NCI-H1930 (cell line): ENCODE results near the gene IKZF1.

ENCODE experiments used
- DNase-seq, 2 experiments: peaks; one replicate each; lab custom pipeline; 2025; lab: John Stamatoyannopoulos, UW

The IKZF1 gene

DNA sequence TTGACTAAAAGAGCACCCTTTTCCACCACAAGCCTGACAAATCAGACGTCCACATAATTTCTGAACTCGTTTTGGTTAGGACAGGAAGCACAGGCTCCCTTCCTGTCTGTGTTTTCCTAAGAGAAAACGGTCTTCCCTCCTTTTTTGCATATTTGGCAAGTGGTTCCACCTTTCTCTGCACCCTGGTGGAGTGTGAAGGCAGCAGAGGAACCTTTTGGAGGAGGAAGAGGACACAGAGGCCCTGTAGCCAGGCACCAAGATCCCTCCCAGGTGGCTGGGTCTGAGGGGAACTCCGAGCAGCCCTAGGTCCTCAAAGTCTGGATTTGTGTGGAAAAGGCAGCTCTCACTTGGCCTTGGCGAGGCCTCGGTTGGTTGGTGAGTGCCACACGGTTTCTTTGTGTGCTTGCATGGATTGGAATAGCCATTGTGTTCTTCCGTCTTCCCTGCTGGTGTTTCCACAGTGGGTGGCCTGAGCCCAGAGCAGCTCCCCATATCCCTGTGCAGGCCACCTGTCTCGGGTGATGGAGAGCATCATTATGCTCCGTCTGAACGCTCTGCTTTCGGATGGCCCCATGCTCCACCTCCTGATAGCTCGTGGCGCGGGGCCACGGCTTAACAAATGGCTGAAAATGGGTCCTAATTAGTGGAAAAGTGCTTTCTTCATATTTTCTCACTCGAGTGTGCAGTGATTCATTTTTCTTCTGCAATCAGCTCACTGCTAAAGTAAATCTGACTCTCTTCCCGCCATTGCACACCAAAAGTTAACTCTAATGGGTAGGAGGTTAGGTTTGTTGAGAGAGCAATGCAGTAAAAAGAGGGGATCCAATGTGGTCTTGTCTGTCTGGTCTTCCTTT lies 4.2 kb downstream of the IKZF1 start:
- DNase-seq = no peak

DNA sequence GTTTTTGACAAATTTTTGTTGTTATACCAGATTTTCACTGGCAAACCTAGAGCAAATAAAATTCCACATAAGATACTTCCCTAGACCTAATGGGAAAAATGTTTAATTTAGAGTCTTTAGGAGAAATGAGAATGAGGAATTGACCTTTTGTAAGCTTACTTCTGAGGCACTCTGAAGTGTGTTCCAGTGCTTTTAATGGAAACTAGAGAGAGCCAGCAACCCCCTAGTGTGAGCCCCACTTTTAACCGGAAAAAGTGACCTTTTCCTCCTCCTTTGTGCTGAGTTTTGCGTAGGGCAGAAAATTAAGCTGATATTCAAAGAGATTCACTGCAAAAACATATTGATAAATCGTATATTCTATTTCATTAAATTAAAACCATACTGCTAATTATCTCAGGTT lies 5.2 kb downstream of the IKZF1 start:
- no peak for DNase-seq

DNA sequence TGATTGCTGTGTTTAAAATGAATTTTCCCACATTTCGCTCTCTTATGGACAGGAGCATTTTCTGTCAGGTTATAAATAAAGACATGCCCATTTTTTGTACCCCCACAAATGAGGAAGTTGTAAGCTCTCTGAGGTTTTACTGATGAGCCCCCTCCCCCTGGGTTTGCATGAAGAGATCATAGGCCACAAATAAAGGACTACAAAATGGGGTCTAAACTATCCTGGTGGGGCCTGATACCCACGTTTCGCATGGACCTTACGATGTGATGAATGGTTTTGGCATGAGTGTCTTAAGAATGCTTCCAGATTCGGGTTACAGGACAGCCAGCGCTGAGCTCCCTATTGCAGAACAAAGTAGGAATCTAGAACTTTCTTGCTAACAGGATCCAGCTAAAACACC lies 5.8 kb downstream of the IKZF1 start:
- DNase-seq = no peak

- DNase-seq = no peak
Measured at GRCh38 chr7:50310956-50311355, 6.4 kb downstream of the IKZF1 start.

- DNase-seq = no peak
Measured at GRCh38 chr7:50312250-50313162, 8.0 kb downstream of the IKZF1 start.

DNA sequence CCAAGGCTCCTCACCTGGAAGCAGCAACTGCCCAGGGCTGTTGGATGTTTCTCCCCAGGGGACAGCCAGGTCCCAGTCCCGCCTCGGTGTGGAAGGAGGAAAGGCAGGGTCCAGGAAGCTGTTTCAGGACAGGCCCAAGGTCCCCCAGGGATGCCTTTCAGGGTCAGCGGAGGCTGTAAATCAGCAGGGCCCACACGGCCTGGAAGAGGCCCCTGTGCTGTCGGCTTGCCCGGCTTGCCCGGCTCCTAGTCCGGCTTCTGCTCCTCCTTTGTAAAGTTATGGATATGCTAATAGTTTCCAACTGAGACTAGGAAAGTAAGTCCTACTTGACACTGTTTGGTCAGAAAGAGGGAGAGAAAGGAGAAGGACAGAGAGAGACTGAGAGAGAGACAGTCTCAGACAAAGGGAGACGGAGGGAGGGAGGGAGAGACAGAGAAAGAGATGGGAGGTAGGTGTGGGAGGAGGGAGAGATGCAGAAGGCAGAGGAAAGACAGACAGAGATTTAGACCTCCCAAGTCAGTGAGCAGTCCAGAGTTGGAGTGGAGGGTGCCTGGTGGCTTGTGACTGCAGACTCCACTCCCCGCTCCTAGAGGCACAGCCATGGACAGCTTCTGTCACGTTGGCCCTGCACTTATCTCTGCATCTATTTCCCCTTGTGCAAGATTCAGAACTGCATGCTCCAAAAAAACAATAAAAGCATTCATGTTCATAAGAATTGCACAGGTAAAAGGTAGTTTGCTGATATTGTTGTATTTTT lies 10.5 kb downstream of the IKZF1 start:
- DNase-seq = no peak

DNA sequence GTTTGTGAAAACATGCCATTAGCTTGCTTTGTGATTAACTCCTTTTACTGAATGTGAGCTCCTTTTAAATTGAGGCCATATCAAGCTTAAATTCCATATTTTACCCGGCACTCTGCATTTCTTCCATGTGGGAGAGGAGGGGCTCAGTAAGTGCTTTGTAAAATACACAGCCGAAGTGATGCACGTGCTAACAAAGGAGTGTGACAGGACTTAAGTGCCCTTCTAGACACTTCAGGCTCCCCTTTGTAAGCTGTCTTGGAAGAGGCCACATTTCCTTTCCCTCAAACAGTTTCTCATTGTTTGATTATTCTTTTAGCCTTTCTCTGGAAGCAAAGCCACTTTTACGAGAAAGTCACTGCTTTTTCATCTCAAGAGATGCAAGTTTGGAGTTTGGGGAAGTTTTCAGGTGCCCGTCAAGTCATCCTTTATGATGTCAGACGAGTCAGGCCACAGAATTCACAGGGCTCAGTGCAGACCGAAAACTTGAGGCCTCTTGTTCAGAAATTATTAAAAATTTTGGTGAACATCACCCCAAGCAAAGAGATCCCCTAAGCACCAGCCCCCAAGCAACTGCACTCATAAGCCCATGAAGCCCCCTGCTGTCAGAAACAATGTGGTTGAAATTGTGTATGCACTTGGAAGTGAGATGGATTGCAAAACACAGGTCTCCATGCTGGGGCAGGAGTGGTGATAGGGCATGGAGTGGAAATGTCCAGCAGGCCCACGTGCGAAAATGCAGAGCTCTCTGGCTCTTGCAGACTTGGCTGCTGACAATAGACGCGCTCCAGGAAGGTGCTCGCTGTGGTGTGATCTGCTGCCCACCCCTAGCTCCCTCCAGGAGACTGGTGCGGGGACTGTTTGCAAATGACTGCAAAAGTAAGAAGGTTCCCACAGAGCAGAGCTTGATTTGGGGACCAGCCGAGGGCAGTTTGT lies 11.5 kb downstream of the IKZF1 start:
- no peak for DNase-seq

DNA sequence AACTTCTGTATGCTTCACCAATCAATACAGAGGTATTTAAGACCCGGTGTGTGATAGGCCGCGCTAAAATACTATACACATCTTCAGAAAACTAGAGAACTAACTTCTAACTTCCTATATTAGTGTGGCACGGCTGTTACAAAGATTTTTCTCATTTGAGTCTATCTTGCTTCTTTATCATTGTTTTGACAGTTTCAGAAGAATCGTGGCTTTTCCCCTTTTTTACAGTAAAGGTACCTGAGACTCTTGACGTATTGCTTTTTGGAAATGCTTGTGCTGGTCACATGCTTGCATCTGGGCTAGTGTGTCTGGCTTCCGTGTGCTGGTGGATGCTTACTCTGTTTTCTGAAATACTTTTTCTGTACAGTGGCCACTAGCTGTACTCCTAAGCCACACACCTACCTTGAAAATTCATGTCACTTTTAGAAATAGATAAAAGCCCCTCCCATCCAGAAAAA lies 12.7 kb downstream of the IKZF1 start:
- DNase-seq = no peak

GRCh38 chr7:50317697-50318669 lies 13.5 kb downstream of the IKZF1 start:
- no peak for DNase-seq

DNA sequence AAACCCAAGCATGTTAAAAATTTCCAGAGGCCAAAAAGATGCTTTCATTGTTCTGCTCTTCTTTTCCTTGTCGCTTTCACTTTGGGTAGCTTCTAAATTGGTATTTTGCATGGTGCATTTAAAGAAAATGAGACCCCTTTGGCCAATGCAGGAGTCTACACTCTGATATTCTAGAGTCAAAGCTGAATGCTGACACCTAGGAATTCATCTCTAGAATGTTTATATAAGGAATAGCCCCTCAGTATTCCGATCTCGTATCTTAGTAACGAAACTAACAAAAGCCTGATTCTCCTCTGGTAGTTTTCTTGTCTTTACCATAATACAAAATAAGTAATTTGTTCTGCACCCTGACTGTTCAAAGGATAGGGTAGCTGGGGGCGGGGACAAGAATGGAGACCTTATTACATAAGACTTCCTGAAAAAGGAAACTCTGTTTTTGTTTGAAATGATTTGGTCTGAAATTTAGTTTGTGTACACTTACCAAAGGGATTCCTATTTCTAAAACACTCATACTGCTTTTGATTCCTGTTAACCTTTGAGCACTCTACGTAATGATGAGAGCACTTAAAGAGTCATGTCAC lies 17.1 kb downstream of the IKZF1 start:
- DNase-seq = no peak

GRCh38 chr7:50324113-50324512 lies 19.6 kb downstream of the IKZF1 start:
- DNase-seq = no peak

DNA sequence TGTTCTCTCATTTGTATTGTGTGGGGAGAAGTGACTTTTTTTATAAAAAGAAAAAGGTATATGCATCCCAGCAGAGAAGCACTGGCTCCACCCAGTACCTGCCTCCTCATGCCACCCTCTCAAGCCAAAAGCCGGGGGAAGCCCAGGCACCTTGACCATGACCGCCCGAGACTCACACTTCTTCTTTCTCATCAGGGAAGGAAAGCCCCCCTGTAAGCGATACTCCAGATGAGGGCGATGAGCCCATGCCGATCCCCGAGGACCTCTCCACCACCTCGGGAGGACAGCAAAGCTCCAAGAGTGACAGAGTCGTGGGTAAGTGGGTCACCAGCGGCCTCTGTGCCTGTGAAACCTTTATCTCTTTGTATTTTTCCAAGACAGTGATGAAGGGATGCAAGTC lies 22.9 kb downstream of the IKZF1 start:
- no peak for DNase-seq

DNA sequence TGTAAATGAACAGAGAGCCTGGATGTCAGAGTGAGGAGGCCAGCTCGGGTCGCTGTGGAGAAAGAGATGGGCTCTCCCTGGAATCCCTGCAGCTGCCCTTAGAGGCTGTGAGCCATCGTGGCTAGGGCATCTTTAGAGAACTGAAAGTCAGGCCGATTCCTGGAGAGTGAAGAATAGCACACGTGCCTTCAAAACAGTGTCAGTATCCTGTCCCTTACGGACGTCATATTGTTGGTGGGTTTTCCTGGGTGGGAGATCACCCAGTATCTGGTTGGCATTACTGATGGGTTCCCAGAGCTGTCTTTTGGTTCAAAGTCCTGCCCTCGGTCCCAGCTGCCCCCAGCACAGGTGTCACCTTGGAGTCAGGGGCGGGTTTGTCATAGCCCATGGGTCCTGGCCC lies 25.3 kb downstream of the IKZF1 start:
- no peak for DNase-seq

- DNase-seq = no peak
Measured at GRCh38 chr7:50330254-50330653, 25.7 kb downstream of the IKZF1 start.

- DNase-seq = no peak
Measured at GRCh38 chr7:50330696-50331095, 26.2 kb downstream of the IKZF1 start.

DNA sequence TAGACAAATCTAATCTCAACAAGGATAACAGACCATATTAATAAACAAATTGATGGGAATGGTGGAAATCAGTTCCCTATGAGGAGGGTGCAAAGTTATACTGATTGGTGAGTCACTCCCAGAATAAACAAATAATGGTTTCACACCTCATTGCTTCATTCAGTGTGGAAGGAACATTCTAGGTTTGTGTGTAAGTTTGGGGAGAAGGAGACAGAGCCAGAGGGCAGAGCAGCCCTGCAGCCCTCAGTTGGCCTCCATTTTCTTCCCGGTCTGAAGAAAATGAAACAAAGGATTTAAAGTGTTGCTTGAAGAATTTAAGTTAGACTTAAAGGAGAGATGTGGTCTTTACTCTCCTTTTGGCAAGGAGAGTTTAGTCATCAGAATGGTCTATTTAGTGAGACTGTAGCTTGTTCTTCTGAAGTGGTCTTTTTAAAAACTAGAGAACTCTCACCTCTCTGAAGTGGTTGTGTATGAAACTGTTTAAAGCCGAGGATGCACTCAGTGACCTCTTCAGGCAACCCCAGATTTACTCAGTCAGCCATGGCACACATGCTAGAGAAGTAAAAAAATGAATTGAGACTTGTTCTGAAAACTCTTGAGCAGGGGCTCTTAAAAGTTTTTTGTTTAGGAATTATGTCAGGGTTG lies 27.2 kb downstream of the IKZF1 start:
- no peak for DNase-seq

DNA sequence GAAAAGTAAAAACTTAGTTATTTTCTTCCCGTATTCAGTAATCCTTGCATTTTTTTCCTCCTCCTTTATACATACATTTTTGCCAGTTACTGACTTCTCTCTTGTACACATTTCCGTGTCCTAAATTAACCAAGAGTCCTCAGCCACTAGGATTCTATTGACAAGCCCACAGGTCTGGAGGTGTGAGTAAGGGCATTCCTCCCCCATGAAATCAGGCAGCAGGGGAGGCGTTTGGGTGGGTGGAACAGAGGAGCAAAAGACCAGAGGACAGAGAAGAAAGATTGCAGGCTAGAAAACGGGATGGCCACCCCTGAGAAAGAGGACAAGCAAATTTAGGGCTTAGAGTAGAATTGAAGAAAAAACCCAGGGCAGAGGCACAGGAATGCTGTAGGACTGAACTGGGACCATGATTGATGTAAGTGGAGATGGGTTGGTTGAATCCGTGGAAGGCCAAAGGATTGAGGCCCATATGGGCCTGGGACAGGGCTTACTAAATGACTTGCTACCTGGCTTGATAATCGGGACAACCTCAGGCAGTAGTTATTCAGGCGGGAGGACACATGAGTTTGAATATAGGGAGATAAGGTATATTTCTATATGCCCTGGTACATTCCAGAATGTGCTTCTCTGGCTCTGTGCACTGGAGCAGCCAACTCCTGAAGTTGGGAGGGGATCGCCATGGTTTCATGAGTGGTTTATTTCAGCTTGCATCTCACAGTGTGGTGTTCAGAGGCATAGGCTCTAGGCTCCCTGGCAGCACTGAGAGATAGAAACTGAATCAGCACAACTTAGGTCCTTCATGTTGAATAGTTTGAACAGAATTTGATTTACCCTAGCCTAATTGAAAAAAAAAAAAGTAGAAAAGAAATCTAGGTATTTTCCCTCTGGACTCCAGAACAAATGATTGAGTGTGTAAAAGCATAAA lies 28.0 kb downstream of the IKZF1 start:
- no peak for DNase-seq

- no peak for DNase-seq
Measured at GRCh38 chr7:50333221-50333651, 28.7 kb downstream of the IKZF1 start.
